Measurements from ENCODE around the gene MINDY3.
"Not testable (repeated sequence)": the region's sequence is repeated elsewhere in the genome, so short reads cannot be mapped to it uniquely, and the experiment has no call there.

MINDY3 gene

GRCh38 chr10:15859906-15860691 is at the start of gene MINDY3:
Gene MINDY3, minus strand, starts transcription at chr10:15860507. Its CDS starts 208 bp downstream, at chr10:15860299.
- intact Hi-C loops (cut with DNase I) = no loop called here
- peak; percentile 82 to 96 (median 91) for DNase-seq

- no peak for DNase-seq
- intact Hi-C loops (cut with DNase I) = no loop called here
Measured at GRCh38 chr10:15901889-15902288, 41.6 kb upstream of the MINDY3 start.

DNA sequence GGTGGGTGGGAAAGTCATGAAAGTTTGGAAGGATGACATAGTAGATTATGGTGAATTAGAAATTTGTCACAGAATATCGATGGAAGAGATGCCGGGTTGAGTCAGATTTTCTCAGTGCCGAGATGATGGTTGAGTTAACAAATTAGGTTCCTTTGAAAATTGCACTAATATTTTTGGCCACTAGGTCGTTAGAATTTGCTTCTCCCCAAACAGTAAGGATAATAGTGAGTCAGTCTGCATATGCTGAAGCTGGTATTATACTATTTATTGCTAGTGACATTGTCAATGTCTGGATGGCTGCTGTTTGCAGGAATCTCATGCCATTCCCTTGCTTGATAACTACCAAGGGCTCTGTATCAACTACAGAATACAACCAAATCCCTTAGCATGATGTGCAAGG is 37.7 kb upstream of the MINDY3 start:
- intact Hi-C loops (cut with DNase I) = loop anchor here (10.0 kb wide), 1 partner anchor 877 kb away; no protein-coding TSS in a partner anchor
- DNase-seq = peak in 12 of 42 donors; percentile 7 to 51 (median 14)

GRCh38 chr10:15897287-15897686 is 37.0 kb upstream of the MINDY3 start:
- intact Hi-C loops (cut with DNase I) = loop anchor here (10.0 kb wide), 1 partner anchor 878 kb away; no protein-coding TSS in a partner anchor
- no peak for DNase-seq

GRCh38 chr10:15896654-15897053 is 36.3 kb upstream of the MINDY3 start:
- DNase-seq = no peak
- intact Hi-C loops (cut with DNase I) = loop anchor here (10.0 kb wide), 1 partner anchor 878 kb away; no protein-coding TSS in a partner anchor

GRCh38 chr10:15884447-15884846 is 24.1 kb upstream of the MINDY3 start:
- DNase-seq = no peak
- intact Hi-C loops (cut with DNase I) = no loop called here

DNA sequence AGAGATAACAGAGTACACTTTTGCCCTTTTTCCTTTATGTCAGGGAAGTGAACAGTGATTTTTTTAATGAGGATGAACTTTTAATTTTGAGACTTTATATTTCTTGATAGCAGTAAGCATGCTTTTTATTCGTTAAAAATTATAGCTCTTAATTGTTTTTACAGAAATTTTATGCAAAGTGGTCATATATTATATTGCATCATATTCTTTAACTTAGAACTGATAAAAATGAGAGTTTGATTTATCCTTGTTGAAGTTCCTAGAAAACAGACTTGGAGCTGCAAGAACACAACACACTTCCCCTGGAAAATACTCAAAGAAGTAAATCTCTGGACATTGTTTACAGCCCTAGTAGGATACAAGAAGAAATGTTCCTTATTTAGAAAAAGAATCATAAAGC is 21.2 kb upstream of the MINDY3 start:
- intact Hi-C loops (cut with DNase I) = no loop called here
- no peak for DNase-seq

- no peak for DNase-seq
- intact Hi-C loops (cut with DNase I) = no loop called here
Measured at GRCh38 chr10:15879663-15880062, 19.4 kb upstream of the MINDY3 start.

DNA sequence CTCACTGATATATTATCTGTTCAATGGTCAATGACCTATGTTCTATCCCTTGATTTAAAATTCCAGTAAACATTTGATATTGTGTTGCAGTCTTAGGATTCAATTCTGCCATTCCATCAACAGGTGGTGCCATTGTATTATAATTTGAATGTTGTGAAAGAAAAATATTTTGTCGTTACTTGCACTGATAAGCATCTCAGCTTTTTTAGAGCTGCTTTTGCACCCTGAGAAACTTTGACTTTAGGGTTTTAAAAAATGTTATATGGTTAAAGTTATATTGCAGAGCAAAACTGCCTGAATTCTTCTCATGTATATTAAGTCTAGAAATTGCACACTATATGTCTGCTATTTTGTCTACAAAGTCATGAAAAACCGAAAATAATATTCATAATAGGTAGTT is 18.8 kb upstream of the MINDY3 start:
- peak in 1 of 42 donors; percentile 25 for DNase-seq
- intact Hi-C loops (cut with DNase I) = no loop called here

GRCh38 chr10:15877836-15878576 is 17.7 kb upstream of the MINDY3 start:
- intact Hi-C loops (cut with DNase I) = no loop called here
- DNase-seq = no peak

- intact Hi-C loops (cut with DNase I); DNase-seq: not testable (repeated sequence)
Measured at GRCh38 chr10:15876274-15876673, 16.0 kb upstream of the MINDY3 start.

DNA sequence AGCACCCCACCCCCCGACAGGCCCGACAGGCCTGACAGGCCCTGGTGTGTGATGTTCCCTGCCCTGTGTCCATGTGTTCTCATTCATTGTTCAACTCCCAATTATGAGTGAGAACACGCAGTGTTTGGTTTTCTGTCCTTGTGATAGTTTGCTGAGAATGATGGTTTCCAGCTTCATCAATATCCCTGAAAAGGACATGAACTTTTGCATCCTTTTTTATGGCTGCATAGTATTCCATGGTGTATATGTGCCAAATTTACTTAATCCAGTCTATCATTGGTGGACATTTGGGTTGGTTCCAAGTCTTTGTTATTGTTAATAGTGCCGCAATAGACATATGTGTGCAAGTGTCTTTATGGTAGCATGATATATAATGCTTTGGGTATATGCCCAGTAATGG is 12.3 kb upstream of the MINDY3 start:
- intact Hi-C loops (cut with DNase I); DNase-seq: not testable (repeated sequence)

DNA sequence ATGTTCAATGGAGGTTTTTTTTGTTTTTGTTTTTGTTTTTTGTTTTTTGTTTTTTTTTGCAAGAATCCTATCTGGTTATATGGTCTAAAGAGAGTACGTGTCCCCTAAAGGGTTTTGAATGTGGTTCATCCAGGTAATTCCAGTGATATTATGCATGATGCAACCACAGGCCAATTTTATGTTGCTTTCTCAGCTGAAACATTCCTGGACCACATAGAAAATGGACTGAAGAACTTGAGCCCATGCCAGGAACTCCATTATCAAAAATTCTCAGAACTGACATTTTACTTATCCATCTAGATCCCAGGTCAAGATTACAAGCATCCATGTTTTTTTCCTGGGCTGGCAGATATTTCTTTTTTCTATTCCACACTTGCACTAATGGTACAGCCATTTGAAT is 11.5 kb upstream of the MINDY3 start:
- no peak for DNase-seq
- intact Hi-C loops (cut with DNase I) = no loop called here

GRCh38 chr10:15869935-15870334 is 9.6 kb upstream of the MINDY3 start:
- intact Hi-C loops (cut with DNase I) = no loop called here
- DNase-seq = no peak

DNA sequence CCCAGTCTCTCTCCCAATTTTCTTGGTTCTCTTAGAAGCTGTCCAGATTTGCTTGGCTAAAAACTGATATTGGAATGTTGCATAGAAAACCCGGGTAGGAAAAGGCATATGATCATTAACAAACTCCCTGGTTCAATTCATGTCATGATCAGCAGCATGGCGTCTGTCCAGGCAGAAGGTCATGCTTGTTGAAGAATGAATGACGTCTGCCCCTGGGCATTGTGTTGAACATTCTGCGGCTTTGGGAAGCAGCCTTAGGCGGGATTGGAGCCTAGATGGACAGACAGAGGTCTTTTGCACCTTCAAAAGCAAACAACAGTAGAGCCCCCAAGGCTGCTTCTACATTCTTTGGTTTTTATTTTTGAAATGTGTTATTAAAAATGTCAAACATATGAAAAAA is 7.7 kb upstream of the MINDY3 start:
- no peak for DNase-seq
- intact Hi-C loops (cut with DNase I) = no loop called here

- intact Hi-C loops (cut with DNase I) = no loop called here
Measured at GRCh38 chr10:15865304-15865703, 5.0 kb upstream of the MINDY3 start.

GRCh38 chr10:15864419-15864818 is 4.1 kb upstream of the MINDY3 start:
- intact Hi-C loops (cut with DNase I) = no loop called here
- DNase-seq = no peak

More at GRCh38 chr10:15865304-15865703, 5.0 kb upstream of the MINDY3 start:
- DNase-seq = no peak

DNA sequence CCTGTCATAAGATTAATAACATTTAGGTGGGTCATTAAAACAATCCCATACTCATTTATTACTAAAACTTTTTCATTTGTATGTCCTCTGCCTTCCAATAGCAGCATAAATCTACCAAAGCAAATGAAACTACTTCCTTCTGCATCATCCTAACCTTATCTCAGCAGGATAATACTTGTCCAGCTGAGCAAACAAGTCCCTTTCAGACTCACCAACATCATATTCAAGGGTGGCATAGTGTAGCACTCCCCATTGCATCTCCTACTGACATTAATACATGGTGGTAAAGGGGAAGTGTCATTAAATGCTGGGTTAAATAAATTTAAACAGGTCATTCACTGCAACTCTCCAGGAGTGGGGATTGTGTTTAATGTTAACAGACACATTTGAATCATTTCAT is 3.4 kb upstream of the MINDY3 start:
- no peak for DNase-seq
- intact Hi-C loops (cut with DNase I) = no loop called here

DNA sequence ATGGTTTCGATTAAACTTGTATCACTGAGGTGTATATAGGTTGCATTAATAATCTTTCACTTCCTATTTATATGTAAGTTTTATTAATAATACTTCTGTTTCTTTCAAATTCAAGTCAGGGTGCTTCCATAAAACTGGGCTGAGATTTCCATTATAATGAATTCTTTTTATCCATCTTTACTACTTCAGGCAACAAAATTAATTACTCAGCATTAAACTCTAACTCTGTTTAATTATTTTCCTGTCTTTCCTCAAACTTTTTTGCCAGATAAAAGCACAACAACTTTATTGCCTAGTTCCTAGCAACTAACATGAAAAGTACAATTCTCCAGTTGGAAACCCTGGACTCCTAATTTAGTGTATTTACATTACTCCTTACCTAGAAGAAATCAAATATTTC is 3.0 kb upstream of the MINDY3 start:
- intact Hi-C loops (cut with DNase I) = no loop called here
- no peak for DNase-seq

- intact Hi-C loops (cut with DNase I) = no loop called here
- no peak for DNase-seq
Measured at GRCh38 chr10:15860692-15861201, 440 bp upstream of the MINDY3 start.
